UCSD-AML1 (cell line): ENCODE data around the gene RFXANK.
A peak's percentile ranks its signal among the peaks of the same experiment; 100 is the strongest.
"Not testable (repeated sequence)": the region's sequence is repeated elsewhere in the genome, so short reads cannot be mapped to it uniquely, and the experiment has no call there.

ENCODE experiments used
- DNase-seq: peaks from one replicate; lab custom pipeline; 2025; ENCODE audit not compliant: unreplicated experiment; lab: John Stamatoyannopoulos, UW

RFXANK gene

GRCh38 chr19:19205416-19206410, 13.7 kb downstream of the RFXANK start:
- DNase-seq = no peak

- no peak for DNase-seq
Observed at GRCh38 chr19:19206938-19207337, 14.9 kb downstream of the RFXANK start.

- DNase-seq = no peak
Observed at GRCh38 chr19:19207637-19208572, 15.8 kb downstream of the RFXANK start.

- no peak for DNase-seq
Observed at GRCh38 chr19:19209372-19209771, 17.3 kb downstream of the RFXANK start.

- no peak for DNase-seq
Observed at GRCh38 chr19:19211499-19212420, 19.7 kb downstream of the RFXANK start, which contains the start of gene NCAN. Gene NCAN (plus strand): TSS chr19:19211958. CDS start chr19:19216954, 4,996 bp downstream.

- no peak for DNase-seq
Observed at GRCh38 chr19:19212916-19213315, 20.9 kb downstream of the RFXANK start.

GRCh38 chr19:19213426-19214158, 21.5 kb downstream of the RFXANK start:
- DNase-seq = no peak

- no peak for DNase-seq
Observed at GRCh38 chr19:19214159-19214490, 22.1 kb downstream of the RFXANK start.

GRCh38 chr19:19214892-19215291, 22.8 kb downstream of the RFXANK start:
- peak; percentile 58 for DNase-seq

GRCh38 chr19:19215792-19216191, 23.7 kb downstream of the RFXANK start:
- DNase-seq = no peak

GRCh38 chr19:19217099-19217498, 25.0 kb downstream of the RFXANK start:
- no peak for DNase-seq

GRCh38 chr19:19218911-19219310, 26.9 kb downstream of the RFXANK start:
- no peak for DNase-seq

GRCh38 chr19:19221000-19221399, 28.9 kb downstream of the RFXANK start:
- not testable (repeated sequence) for DNase-seq

GRCh38 chr19:19223060-19223459, 31.0 kb downstream of the RFXANK start:
- no peak for DNase-seq

- no peak for DNase-seq
Observed at GRCh38 chr19:19223636-19224035, 31.6 kb downstream of the RFXANK start.

GRCh38 chr19:19224150-19224851, 32.2 kb downstream of the RFXANK start:
- DNase-seq = no peak

GRCh38 chr19:19224852-19225494, 32.9 kb downstream of the RFXANK start:
- DNase-seq = peak; percentile 85

- no peak for DNase-seq
Observed at GRCh38 chr19:19226204-19226603, 34.1 kb downstream of the RFXANK start.

GRCh38 chr19:19226663-19227062, 34.6 kb downstream of the RFXANK start:
- DNase-seq = no peak
